HEK293 (cell line): ENCODE data around the gene POU4F3.

Source experiments
- CTCF ChIA-PET: fragments of 350-600 bp; formaldehyde crosslinking; extraction: SDS; loops from one replicate; lab custom pipeline; 2021; ENCODE audit warnings: antibody characterized with exemption; lab: Yijun Ruan, JAX
- POLR2A ChIA-PET: fragments of 300-600 bp; formaldehyde crosslinking; extraction: SDS; loops from one replicate; lab custom pipeline; 2020; ENCODE audit warnings: antibody characterized with exemption, inconsistent platforms; lab: Yijun Ruan, JAX
- H3K27ac ChIP-seq: fragments of 200-500 bp; sonication (Bioruptor generic); 2 replicates; pipeline ENCODE4 v1.5.1; 2014; ENCODE audit warnings: low read depth, low read length, control low read depth, inconsistent platforms; ENCODE audit errors: extremely low read depth
- H3K36me3 ChIP-seq, 2 experiments: fragments of 200-500 bp in 1 of 2; sonication (Bioruptor generic) in 1 of 2; 1 replicate in 1 of 2; 2 replicates in 1 of 2; pipeline ENCODE4 v1.5.1; 2014 to 2017; ENCODE audit warnings: inconsistent platforms in 2 of 2, low read length in 2 of 2; ENCODE audit not compliant: control insufficient read depth in 2 of 2, insufficient read depth in 1 of 2
- H3K4me1 ChIP-seq: fragments of 200-500 bp; sonication (Bioruptor generic); 2 replicates; pipeline ENCODE4 v1.5.1; 2014; ENCODE audit warnings: mild to moderate bottlenecking, low read length, inconsistent platforms; ENCODE audit not compliant: control insufficient read depth, insufficient read depth
- H3K4me3 ChIP-seq: 2 replicates; pipeline ENCODE4 v1.5.1; 2011; ENCODE audit warnings: low read depth, mild to moderate bottlenecking, control low read depth, low read length, moderate library complexity
- H3K9me3 ChIP-seq: fragments of 200-500 bp; sonication (Bioruptor generic); 2 replicates; pipeline ENCODE4 v1.5.1; 2014; ENCODE audit warnings: low read depth, low read length, inconsistent platforms; ENCODE audit not compliant: control insufficient read depth, insufficient read depth
- ZBTB44 ChIP-seq: fragments of 450-650 bp; IDR thresholded peaks from 2 replicates; pipeline ENCODE4 v1.5.1; 2018; ENCODE audit warnings: missing biosample characterization, mild to moderate bottlenecking, missing genetic modification characterization
- ZNF175 ChIP-seq: fragments of 450-650 bp; formaldehyde crosslinking; IDR thresholded peaks from 2 replicates; pipeline ENCODE4 v1.5.1; 2016; ENCODE audit warnings: missing biosample characterization, missing genetic modification characterization
- ZNF19 ChIP-seq: fragments of 450-650 bp; formaldehyde crosslinking; IDR thresholded peaks from 2 replicates; pipeline ENCODE4; 2016; ENCODE audit warnings: missing biosample characterization, missing genetic modification characterization, low read depth
- ZNF239 ChIP-seq: fragments of 450-650 bp; formaldehyde crosslinking; IDR thresholded peaks from 2 replicates; pipeline ENCODE4 v1.5.1; 2016; ENCODE audit warnings: missing biosample characterization, missing genetic modification characterization
- ZNF274 ChIP-seq, 2 experiments: fragments of 200-500 bp in 1 of 2; fragments of 450-650 bp in 1 of 2; sonication (Bioruptor generic) in 1 of 2; formaldehyde crosslinking in 1 of 2; IDR thresholded peaks; 2 replicates each; pipeline versions ENCODE4 v1.5.1 to v1.6.1; 2014 to 2016; ENCODE audit warnings: borderline replicate concordance in 1 of 2, inconsistent platforms in 1 of 2, low read length in 1 of 2, missing biosample characterization in 1 of 2, missing genetic modification characterization in 1 of 2
- ZNF280C ChIP-seq: fragments of 450-650 bp; formaldehyde crosslinking; IDR thresholded peaks from 2 replicates; pipeline ENCODE4 v1.5.1; 2016; ENCODE audit warnings: missing biosample characterization, missing genetic modification characterization
- ZNF48 ChIP-seq: fragments of 450-650 bp; formaldehyde crosslinking; IDR thresholded peaks from 2 replicates; pipeline ENCODE4 v1.5.1; 2016; ENCODE audit warnings: missing biosample characterization, missing genetic modification characterization
- ZNF518A ChIP-seq: fragments of 450-650 bp; formaldehyde crosslinking; conservative IDR thresholded peaks from 2 replicates; pipeline ENCODE4 v1.5.1; 2016; ENCODE audit warnings: low read depth, missing biosample characterization, missing genetic modification characterization
- ZNF776 ChIP-seq: fragments of 450-650 bp; formaldehyde crosslinking; IDR thresholded peaks from 2 replicates; pipeline ENCODE4 v1.5.0; 2017; ENCODE audit warnings: missing biosample characterization, missing genetic modification characterization, borderline replicate concordance
- ZNF777 ChIP-seq: fragments of 450-650 bp; formaldehyde crosslinking; IDR thresholded peaks from 2 replicates; pipeline ENCODE4 v1.5.1; 2017; ENCODE audit warnings: missing biosample characterization, missing genetic modification characterization, borderline replicate concordance
- ZNF792 ChIP-seq: fragments of 450-650 bp; formaldehyde crosslinking; IDR thresholded peaks from 2 replicates; pipeline ENCODE4 v1.5.1; 2016; ENCODE audit warnings: missing biosample characterization, missing genetic modification characterization

Gene POU4F3

GRCh38 chr5:146307796-146308195 is 30.8 kb upstream of the POU4F3 start:
- Histone ChIP-seq H3K9me3 (no peaks in the 10 kb centered on the region), H3K4me3 (no peak overlapping the region), H3K36me3 (no peaks in the 10 kb centered on the region), H3K27ac (no peak overlapping the region), H3K4me1 (no peaks in the 10 kb centered on the region)
- CTCF ChIA-PET, result interaction anchor here (0.6 kb wide), 1 partner anchor 16 kb away, joined by 4 read pairs; no protein-coding TSS in a partner anchor
- POLR2A ChIA-PET, result no interaction called here
- TF ChIP-seq ZNF518A (no peak), ZNF48 (no peak), ZNF274 (IDR thresholded peaks at IDR 0.05; ENCODE audit: low read length) (no peak), ZNF274 (tag by site-specific recombination; IDR thresholded peaks at IDR 0.05; ENCODE audit: borderline replicate concordance) (no peak), ZNF776 (tag by site-specific recombination) (no peak), ZBTB44 (tag by site-specific recombination) (no peak), ZNF175 (tag by site-specific recombination) (no peak), ZNF280C (tag by site-specific recombination) (no peak)

- POLR2A ChIA-PET, result no interaction called here
Observed at GRCh38 chr5:146310540-146310939, 28.1 kb upstream of the POU4F3 start.

GRCh38 chr5:146311278-146311677 is 27.4 kb upstream of the POU4F3 start:
- Histone ChIP-seq H3K4me3 (no peak overlapping the region), H3K9me3 (no peaks in the 10 kb centered on the region), H3K4me1 (no peaks in the 10 kb centered on the region), H3K36me3 (no peaks in the 10 kb centered on the region), H3K27ac (no peak overlapping the region)
- ChIA-PET CTCF (interaction anchor here (1.2 kb wide), 1 partner anchor 9 kb away, joined by 3 read pairs; no protein-coding TSS in a partner anchor), POLR2A (no interaction called here)
- TF ChIP-seq ZNF792 (tag by site-specific recombination) (no peak), ZNF239 (tag by site-specific recombination) (0 out of 2 replicates have a peak, but pooled peaks have one; percentile 36), ZNF19 (tag by site-specific recombination) (no peak), ZNF777 (tag by site-specific recombination) (no peak)

More at GRCh38 chr5:146310540-146310939, 28.1 kb upstream of the POU4F3 start:
- no peak overlapping the region for H3K4me3 ChIP-seq
- no peak for TF ChIP-seq ZNF239 (tag by site-specific recombination)
- TF ChIP-seq, all 188 proteins: peak for 0
- Histone ChIP-seq H3K27ac (no peak overlapping the region), H3K4me1 (no peaks in the 10 kb centered on the region), H3K36me3 (no peaks in the 10 kb centered on the region), H3K9me3 (no peaks in the 10 kb centered on the region)
- CTCF ChIA-PET, result no interaction called here
